DND-41 (cell line): Measurements from ENCODE around the gene DMC1.

Experiments
- CTCF ChIP-seq: IDR thresholded peaks from 2 replicates; pipeline ENCODE4 v1.5.1; 2012; ENCODE audit warnings: borderline replicate concordance, low read length, moderate library complexity, mild to moderate bottlenecking; ENCODE audit not compliant: poor library complexity, severe bottlenecking; ENCODE audit errors: extremely low read depth
- EZH2 ChIP-seq: IDR thresholded peaks from 3 replicates; pipeline ENCODE4 v1.6.1; 2012; ENCODE audit warnings: borderline replicate concordance, low read depth, mild to moderate bottlenecking, moderate library complexity, low read length, inconsistent platforms; ENCODE audit not compliant: severe bottlenecking

GRCh38 chr22:38469306-38469781, 100.6 kb downstream of the DMC1 start:
- TF ChIP-seq CTCF: no peak
- no peak for TF ChIP-seq EZH2
